ENCODE results near the gene PUSL1.
A peak's percentile ranks its signal among the peaks of the same experiment; 100 is the strongest.

PUSL1 gene

DNA sequence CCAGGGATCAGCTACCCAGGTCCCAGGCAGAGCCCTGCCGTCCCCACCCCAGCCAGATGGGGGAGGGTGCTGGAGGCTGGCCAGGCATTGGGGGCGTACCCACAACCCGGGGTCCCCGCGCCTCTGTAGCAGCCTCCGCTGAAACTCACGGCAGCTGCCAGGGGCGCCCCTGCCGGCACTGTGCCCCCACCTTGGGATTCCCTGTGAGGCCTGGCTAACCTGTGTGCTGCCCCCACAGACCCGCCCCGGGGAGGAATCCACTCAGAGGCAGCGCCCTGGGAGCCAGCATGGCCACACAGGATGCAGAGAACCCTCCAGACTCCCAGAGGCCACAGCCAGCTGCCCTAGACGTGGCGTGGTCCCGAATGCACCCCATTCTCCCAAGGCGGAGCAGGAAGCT lies 37.0 kb downstream of the PUSL1 start:
- H4K91ac ChIP-seq (ENCODE audit: low read length) = peak overlapping the region; percentile 90

DNA sequence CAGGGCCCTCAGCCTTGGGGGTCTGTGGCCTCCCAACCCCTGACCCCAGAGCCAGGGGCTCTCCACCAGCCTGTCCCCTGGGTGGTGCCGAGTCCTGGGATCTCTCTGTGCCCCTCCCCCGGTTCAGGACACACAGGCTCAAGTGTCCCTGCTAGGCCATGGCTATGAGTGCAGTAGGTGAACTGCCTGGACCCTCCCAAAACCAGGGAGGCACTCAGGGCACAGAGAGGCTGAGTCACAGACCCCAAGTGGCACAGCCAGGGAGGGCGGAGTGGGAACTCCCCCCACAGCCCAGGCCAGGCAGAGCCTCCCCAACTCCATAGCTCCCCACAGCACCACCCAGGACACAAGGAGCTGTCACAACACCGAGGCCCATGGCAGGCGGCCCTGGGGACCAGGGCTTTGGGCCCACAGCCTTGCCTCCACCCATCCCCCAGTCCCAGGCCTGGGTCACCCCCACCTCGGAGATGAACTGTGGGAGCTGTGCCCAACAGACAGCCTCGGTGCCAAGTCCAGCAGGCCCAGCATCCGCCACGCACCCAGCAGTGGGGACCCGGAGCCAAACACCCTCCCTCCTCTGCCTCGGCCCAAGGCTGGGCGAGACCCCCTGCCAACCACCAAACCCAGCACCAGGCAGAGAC lies 37.6 kb downstream of the PUSL1 start:
- peak overlapping the region in 1 of 2 experiments; percentile 71 for H3K14ac ChIP-seq (ENCODE audit: low read length in 2 of 2)
- H3K9ac ChIP-seq (ENCODE audit: low read length) = peak overlapping the region; percentile 89
- peaks cover 11 to 44% of the 10 kb centered on the region in 2 experiments for H3K36me3 ChIP-seq (ENCODE audit: control insufficient read depth in 1 of 2, insufficient read depth in 2 of 2, low read depth in 1 of 2, low read length in 2 of 2)
- H3K9me3 ChIP-seq (ENCODE audit: control insufficient read depth, low read length) = no peaks in the 10 kb centered on the region
- H2AK5ac ChIP-seq (ENCODE audit: low read length, severe bottlenecking) = peak overlapping the region; percentile 65
- no peak overlapping the region for H2AFZ ChIP-seq (ENCODE audit: low read depth, low read length)
- 95% methylated on average over 11 of the region's 12 CpGs for WGBS
- no peak overlapping the region for H3K27ac ChIP-seq (ENCODE audit: low read length, poor library complexity, severe bottlenecking)
- H2BK15ac ChIP-seq (ENCODE audit: low read depth, poor library complexity, severe bottlenecking) = no peak overlapping the region
- peaks cover 67% of the 10 kb centered on the region for H3K4me1 ChIP-seq (ENCODE audit: control insufficient read depth, insufficient read depth, low read depth, low read length)
- no peak overlapping the region for H3K18ac ChIP-seq (ENCODE audit: low read depth in 1 of 2, low read length in 2 of 2)
- no peak overlapping the region for H2BK12ac ChIP-seq (ENCODE audit: low read length in 2 of 2)
- H4K8ac ChIP-seq (ENCODE audit: low read length) = no peak overlapping the region
- H3K4ac ChIP-seq (ENCODE audit: low read depth in 1 of 2, low read length in 2 of 2) = peak overlapping the region in 1 of 2 experiments; percentile 35
- peak overlapping the region in 1 of 2 experiments; percentile 53 for H3K23ac ChIP-seq (ENCODE audit: low read length in 2 of 2)
- no peak overlapping the region for H2BK120ac ChIP-seq (ENCODE audit: low read depth, low read length)
- H3K27me3 ChIP-seq (ENCODE audit: control insufficient read depth in 1 of 2, insufficient read depth in 1 of 2, low read length in 2 of 2) = no peaks in the 10 kb centered on the region
- peaks cover 21% of the 10 kb centered on the region for H3K79me1 ChIP-seq (replicated peaks; ENCODE audit: low read length, poor library complexity, severe bottlenecking)
- no peak for DNase-seq
- H3K4me3 ChIP-seq (ENCODE audit: insufficient read depth in 1 of 2, low read depth in 1 of 2, low read length in 2 of 2) = peak overlapping the region in 1 of 2 experiments; percentile 91
- H4K91ac ChIP-seq (ENCODE audit: low read length) = peak overlapping the region; percentile 78
- no peak overlapping the region for H3K4me2 ChIP-seq (ENCODE audit: low read length, poor library complexity, severe bottlenecking)
- no peak overlapping the region for H2BK5ac ChIP-seq (ENCODE audit: low read depth, low read length, poor library complexity, severe bottlenecking)

More for the DNA sequence above, 37.0 kb downstream of the PUSL1 start:
- no peaks in the 10 kb centered on the region for H3K9me3 ChIP-seq (ENCODE audit: control insufficient read depth, low read length)
- peak overlapping the region in 1 of 2 experiments; percentile 77 for H3K14ac ChIP-seq (ENCODE audit: low read length in 2 of 2)
- peak overlapping the region; percentile 89 for H3K9ac ChIP-seq (ENCODE audit: low read length)
- H2BK5ac ChIP-seq (ENCODE audit: low read depth, low read length, poor library complexity, severe bottlenecking) = no peak overlapping the region
- H2BK120ac ChIP-seq (ENCODE audit: low read depth, low read length) = no peak overlapping the region
- no peak overlapping the region for H4K8ac ChIP-seq (ENCODE audit: low read length)
- H2AK5ac ChIP-seq (ENCODE audit: low read length, severe bottlenecking) = peak overlapping the region; percentile 85
- peak overlapping the region; percentile 46 for H3K4me2 ChIP-seq (ENCODE audit: low read length, poor library complexity, severe bottlenecking)
- 92% methylated on average over 16 of the region's 16 CpGs for WGBS
- H3K4me1 ChIP-seq (ENCODE audit: control insufficient read depth, insufficient read depth, low read depth, low read length) = peaks cover 71% of the 10 kb centered on the region
- no peak for DNase-seq
- H2BK12ac ChIP-seq (ENCODE audit: low read length in 2 of 2) = peak overlapping the region; percentile 10 to 14
- H2AFZ ChIP-seq (ENCODE audit: low read depth, low read length) = no peak overlapping the region
- H3K4me3 ChIP-seq (ENCODE audit: insufficient read depth in 1 of 2, low read depth in 1 of 2, low read length in 2 of 2) = peak overlapping the region in 1 of 2 experiments; percentile 91
- no peak overlapping the region for H2BK15ac ChIP-seq (ENCODE audit: low read depth, poor library complexity, severe bottlenecking)
- peaks cover 17 to 50% of the 10 kb centered on the region in 2 experiments for H3K36me3 ChIP-seq (ENCODE audit: control insufficient read depth in 1 of 2, insufficient read depth in 2 of 2, low read depth in 1 of 2, low read length in 2 of 2)
- H3K18ac ChIP-seq (ENCODE audit: low read depth in 1 of 2, low read length in 2 of 2) = peak overlapping the region in 1 of 2 experiments; percentile 18
- no peak overlapping the region for H3K27ac ChIP-seq (ENCODE audit: low read length, poor library complexity, severe bottlenecking)
- H3K4ac ChIP-seq (ENCODE audit: low read depth in 1 of 2, low read length in 2 of 2) = peak overlapping the region in 1 of 2 experiments; percentile 64
- H3K23ac ChIP-seq (ENCODE audit: low read length in 2 of 2) = no peak overlapping the region
- peaks cover 27% of the 10 kb centered on the region for H3K79me1 ChIP-seq (replicated peaks; ENCODE audit: low read length, poor library complexity, severe bottlenecking)
- no peaks in the 10 kb centered on the region for H3K27me3 ChIP-seq (ENCODE audit: control insufficient read depth in 1 of 2, insufficient read depth in 1 of 2, low read length in 2 of 2)

- Histone ChIP-seq H3K27ac (ENCODE audit: low read length, poor library complexity, severe bottlenecking) (no peak overlapping the region), H4K91ac (ENCODE audit: low read length) (peak overlapping the region; percentile 79), H3K14ac (ENCODE audit: low read length in 2 of 2) (peak overlapping the region in 1 of 2 experiments; percentile 76), H3K4ac (ENCODE audit: low read depth in 1 of 2, low read length in 2 of 2) (peak overlapping the region in 1 of 2 experiments; percentile 35), H3K79me1 (replicated peaks; ENCODE audit: low read length, poor library complexity, severe bottlenecking) (peaks cover 17% of the 10 kb centered on the region), H4K8ac (ENCODE audit: low read length) (no peak overlapping the region), H3K23ac (ENCODE audit: low read length in 2 of 2) (peak overlapping the region in 1 of 2 experiments; percentile 53), H3K18ac (ENCODE audit: low read depth in 1 of 2, low read length in 2 of 2) (no peak overlapping the region), H2BK12ac (ENCODE audit: low read length in 2 of 2) (peak overlapping the region in 1 of 2 experiments; percentile 85), H3K4me1 (ENCODE audit: control insufficient read depth, insufficient read depth, low read depth, low read length) (peaks cover 67% of the 10 kb centered on the region), H2AFZ (ENCODE audit: low read depth, low read length) (no peak overlapping the region), H2BK120ac (ENCODE audit: low read depth, low read length) (no peak overlapping the region), H3K9me3 (ENCODE audit: control insufficient read depth, low read length) (no peaks in the 10 kb centered on the region), H2BK15ac (ENCODE audit: low read depth, poor library complexity, severe bottlenecking) (no peak overlapping the region), H2BK5ac (ENCODE audit: low read depth, low read length, poor library complexity, severe bottlenecking) (no peak overlapping the region), H3K27me3 (ENCODE audit: control insufficient read depth in 1 of 2, insufficient read depth in 1 of 2, low read length in 2 of 2) (no peaks in the 10 kb centered on the region), H3K4me2 (ENCODE audit: low read length, poor library complexity, severe bottlenecking) (no peak overlapping the region), H3K9ac (ENCODE audit: low read length) (peak overlapping the region; percentile 89), H2AK5ac (ENCODE audit: low read length, severe bottlenecking) (no peak overlapping the region), H3K36me3 (ENCODE audit: control insufficient read depth in 1 of 2, insufficient read depth in 2 of 2, low read depth in 1 of 2, low read length in 2 of 2) (peaks cover 5 to 40% of the 10 kb centered on the region in 2 experiments), H3K4me3 (ENCODE audit: insufficient read depth in 1 of 2, low read depth in 1 of 2, low read length in 2 of 2) (peak overlapping the region in 1 of 2 experiments; percentile 91)
- WGBS = 97% methylated on average over 10 of the region's 10 CpGs
- no peak for DNase-seq
These were observed 38.1 kb downstream of the PUSL1 start for GRCh38 chr1:1346501-1346890.

- Histone ChIP-seq H3K4me3 (ENCODE audit: insufficient read depth in 1 of 2, low read depth in 1 of 2, low read length in 2 of 2) (peak overlapping the region in 1 of 2 experiments; percentile 91), H2AK5ac (ENCODE audit: low read length, severe bottlenecking) (no peak overlapping the region), H3K4me1 (ENCODE audit: control insufficient read depth, insufficient read depth, low read depth, low read length) (peaks cover 70% of the 10 kb centered on the region), H3K9ac (ENCODE audit: low read length) (peak overlapping the region; percentile 89), H3K27me3 (ENCODE audit: control insufficient read depth in 1 of 2, insufficient read depth in 1 of 2, low read length in 2 of 2) (no peaks in the 10 kb centered on the region), H2BK12ac (ENCODE audit: low read length in 2 of 2) (peak overlapping the region in 1 of 2 experiments; percentile 2), H2AFZ (ENCODE audit: low read depth, low read length) (no peak overlapping the region), H3K4me2 (ENCODE audit: low read length, poor library complexity, severe bottlenecking) (peak overlapping the region; percentile 96), H4K8ac (ENCODE audit: low read length) (no peak overlapping the region), H3K79me1 (replicated peaks; ENCODE audit: low read length, poor library complexity, severe bottlenecking) (peaks cover 15% of the 10 kb centered on the region), H3K4ac (ENCODE audit: low read depth in 1 of 2, low read length in 2 of 2) (no peak overlapping the region), H3K18ac (ENCODE audit: low read depth in 1 of 2, low read length in 2 of 2) (peak overlapping the region in 1 of 2 experiments; percentile 16), H3K27ac (ENCODE audit: low read length, poor library complexity, severe bottlenecking) (no peak overlapping the region), H3K23ac (ENCODE audit: low read length in 2 of 2) (no peak overlapping the region), H2BK5ac (ENCODE audit: low read depth, low read length, poor library complexity, severe bottlenecking) (no peak overlapping the region), H4K91ac (ENCODE audit: low read length) (no peak overlapping the region), H3K14ac (ENCODE audit: low read length in 2 of 2) (no peak overlapping the region), H2BK120ac (ENCODE audit: low read depth, low read length) (no peak overlapping the region), H2BK15ac (ENCODE audit: low read depth, poor library complexity, severe bottlenecking) (no peak overlapping the region), H3K36me3 (ENCODE audit: control insufficient read depth in 1 of 2, insufficient read depth in 2 of 2, low read depth in 1 of 2, low read length in 2 of 2) (peaks cover 5 to 37% of the 10 kb centered on the region in 2 experiments), H3K9me3 (ENCODE audit: control insufficient read depth, low read length) (no peaks in the 10 kb centered on the region)
- WGBS = 91% methylated on average over 10 of the region's 10 CpGs
- DNase-seq = no peak
These were observed 38.7 kb downstream of the PUSL1 start for GRCh38 chr1:1347026-1347595.

All from mesenchymal stem cell (in vitro differentiated cells and primary cell).